GM19463 (cell line): Measurements from ENCODE around the gene FBXO10.

Source experiments
- ATAC-seq: cut with Tn5 transposase; IDR thresholded peaks from one replicate; pipeline ENCODE4 v1.9.1; 2021; ENCODE audit warnings: mild to moderate bottlenecking, moderate library complexity; ENCODE audit not compliant: unreplicated experiment

Gene FBXO10

DNA sequence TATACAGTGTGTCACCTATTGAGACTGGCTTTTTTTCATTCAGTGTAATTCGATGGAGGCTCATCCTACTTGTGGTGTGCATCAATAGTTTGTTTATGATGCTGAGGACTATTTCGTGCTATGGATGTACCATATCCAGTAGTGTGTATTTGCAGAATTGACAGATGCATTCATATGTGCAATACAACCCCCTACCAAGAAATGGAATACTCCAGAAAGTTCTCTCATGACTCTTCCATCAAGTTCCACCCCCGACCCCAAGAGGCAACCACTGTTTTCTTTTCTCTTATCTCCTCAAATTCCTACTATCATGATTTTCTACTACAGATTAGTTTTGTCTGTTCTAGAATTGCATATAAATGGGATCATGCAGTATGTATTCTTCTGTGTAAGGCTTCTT, 21.9 kb downstream of the FBXO10 start:
- no peak for ATAC-seq

DNA sequence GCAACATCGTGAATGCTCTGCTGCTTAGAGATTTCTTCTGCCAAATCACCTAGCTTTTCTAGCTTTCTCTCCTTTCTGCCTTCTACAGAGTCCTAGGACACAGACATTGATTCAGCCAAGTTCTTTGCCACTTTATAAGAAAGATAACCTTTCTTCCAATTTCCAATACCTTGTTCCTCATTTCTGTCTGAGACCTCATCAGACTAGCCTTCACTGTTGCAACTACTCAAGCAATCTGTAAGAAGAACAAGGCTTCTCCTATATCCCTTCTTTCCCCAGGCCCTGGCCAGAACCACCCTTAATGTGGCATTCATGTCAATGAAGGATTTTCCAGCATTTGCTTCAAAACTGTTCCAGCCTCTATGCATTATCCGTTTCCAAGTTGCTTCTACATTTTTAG, 24.3 kb downstream of the FBXO10 start:
- no peak for ATAC-seq

DNA sequence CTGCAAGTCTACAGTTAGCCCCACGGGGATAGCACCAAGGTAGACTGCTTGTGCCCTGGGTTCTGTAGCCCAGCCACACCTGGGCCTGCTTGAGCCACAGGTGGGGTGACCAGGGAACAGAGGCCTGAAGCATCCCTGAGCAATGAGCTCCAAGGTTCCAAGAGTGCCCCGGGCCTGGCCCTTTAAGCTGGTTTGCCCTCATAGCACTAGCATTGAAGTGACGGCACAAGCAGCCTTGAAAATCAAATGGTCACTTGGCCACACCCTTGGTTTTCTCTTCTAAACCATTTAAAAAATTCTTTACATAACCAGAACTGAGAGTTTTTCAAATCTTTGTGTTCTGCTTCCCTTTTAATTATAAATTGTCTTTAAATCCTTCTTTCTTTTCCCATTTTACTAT, 24.7 kb downstream of the FBXO10 start:
- ATAC-seq = no peak

DNA sequence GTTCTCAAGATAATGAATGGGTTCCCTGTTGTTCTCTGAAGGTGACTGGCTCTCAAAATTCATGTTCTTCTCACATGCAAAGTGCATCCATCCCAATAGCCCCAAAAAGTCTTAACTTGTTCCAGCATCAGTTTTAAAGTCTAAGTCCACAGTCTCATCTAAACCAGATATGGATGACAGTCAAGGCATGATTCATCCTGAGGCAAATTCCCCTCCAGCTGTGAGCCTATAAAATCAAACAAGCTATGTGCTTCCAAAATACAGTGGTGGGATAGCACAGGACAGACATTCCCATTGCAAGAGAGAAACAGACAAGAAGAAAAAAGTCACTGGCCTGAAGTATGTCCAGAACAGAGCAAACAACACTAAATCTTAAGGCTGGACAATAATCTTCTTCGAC, 25.4 kb downstream of the FBXO10 start:
- ATAC-seq = no peak

DNA sequence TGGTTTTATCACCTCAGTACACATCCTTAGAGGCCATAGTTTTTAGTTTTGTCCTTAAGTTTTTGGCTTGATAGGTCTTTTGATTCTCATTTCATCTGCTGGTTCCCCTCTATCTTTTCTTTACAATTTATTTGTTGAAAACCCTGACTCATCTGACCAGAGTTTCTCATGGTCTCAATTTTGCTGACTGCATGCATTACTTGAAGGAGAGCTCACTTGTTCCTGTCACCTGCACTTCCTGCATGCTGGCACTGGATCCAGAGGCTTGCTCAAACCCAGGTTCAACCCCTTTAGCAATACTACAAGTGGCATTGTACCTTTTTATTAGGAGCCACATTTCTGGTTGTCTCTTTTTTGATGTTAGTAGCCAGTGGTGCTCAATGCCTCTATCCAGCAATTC, 26.7 kb downstream of the FBXO10 start:
- ATAC-seq = no peak

DNA sequence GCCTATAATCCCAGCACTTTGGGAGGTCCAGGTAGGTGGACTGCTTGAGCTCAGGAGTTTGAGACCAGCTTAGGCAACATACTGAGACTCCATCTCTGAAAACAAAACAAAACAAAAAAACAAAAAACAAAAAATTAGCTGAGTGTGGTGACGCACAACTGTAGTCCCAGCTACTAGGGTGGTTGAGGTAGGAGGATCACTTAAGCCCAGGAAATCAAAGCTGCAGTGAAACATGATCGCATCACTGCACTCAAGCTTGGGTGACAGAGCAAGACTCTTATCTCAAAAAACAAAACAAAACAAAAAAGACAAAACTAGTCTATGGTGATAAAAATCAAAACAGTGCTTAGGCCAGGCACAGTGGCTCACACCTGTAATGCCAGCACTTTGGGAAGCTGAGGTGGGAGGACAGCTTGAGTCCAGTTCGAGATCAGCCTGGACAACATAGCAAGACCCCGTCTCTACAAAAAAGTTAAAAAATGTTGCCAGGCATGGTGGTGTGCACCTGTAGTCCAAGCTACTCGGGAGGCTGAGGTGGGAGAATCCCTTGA, 28.8 kb downstream of the FBXO10 start:
- ATAC-seq = no peak

DNA sequence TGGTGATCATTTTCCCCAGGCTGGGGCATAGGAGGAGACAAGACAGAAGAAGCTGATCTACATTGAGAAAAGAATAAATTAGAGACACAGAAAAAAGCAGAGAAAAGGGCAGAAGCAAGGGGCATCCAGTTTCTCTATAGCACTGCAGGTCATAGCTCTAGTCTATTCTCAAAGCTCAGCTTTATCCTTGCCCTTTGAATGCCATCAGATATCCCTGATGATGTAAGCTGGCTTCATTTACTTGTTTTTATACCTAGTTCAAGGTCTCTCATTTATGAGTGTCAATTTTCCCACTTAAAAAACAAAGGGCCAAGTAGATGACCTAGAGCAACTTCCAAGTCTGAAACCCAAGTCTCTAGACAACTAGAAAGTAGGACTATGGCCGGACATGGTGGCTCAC, 32.7 kb downstream of the FBXO10 start:
- no peak for ATAC-seq

DNA sequence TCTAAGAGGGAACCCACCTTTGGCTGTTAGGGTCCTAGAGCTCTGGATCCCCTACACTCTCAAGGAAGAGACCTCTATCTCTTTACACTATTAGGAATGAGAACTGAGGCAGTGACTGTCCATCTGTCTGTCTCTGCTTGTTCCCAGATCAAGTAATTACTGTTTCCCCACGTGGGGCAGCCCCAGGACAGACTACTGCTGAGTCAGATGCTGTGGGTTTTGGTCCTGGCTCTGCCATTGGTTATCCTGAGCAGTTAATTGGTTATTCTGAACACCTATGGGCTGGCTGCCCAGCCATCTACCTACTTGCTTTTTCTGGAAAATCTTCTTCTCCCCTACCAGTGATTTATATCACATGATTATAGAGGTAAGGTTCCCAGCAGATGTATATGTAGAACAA, 33.3 kb downstream of the FBXO10 start:
- ATAC-seq = no peak

DNA sequence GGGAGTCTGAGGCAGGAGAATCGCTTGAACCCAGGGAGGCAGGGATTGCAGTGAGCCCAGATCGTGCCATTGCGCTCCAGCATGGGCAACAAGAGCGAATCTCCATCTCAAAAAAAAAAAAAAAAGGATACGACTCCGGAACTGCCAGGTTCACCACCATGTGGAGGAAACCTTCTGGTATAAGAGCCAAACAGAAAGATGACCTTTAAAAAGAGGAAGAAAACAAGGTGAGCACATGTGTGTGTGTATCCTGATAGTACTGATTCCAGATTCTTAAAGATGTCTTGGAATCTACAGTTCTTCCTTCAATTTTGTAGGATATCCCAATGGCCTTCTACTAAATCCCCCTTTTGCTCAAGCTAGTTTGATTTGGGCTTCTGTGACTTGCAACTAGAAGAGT, 33.7 kb downstream of the FBXO10 start:
- ATAC-seq = no peak

DNA sequence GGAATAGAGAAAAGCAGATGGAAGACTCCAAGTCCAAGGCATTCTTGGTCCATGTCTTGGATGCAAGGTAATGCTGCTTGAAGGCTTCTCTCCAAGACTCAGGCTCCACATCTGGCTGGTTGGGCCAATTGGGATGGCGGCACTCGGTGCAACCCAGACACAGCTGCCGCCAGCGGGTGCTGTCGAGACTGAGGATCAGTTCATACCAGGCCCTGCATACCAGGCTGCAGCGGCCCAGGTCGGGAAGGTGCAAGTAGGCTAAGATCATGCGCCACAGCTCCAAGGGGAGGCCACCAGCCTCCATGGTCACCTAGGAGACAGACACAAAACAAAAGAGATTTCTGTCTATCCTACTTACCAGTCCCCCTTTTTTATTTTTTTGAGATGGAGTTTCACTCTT, 34.7 kb downstream of the FBXO10 start:
- no peak for ATAC-seq

DNA sequence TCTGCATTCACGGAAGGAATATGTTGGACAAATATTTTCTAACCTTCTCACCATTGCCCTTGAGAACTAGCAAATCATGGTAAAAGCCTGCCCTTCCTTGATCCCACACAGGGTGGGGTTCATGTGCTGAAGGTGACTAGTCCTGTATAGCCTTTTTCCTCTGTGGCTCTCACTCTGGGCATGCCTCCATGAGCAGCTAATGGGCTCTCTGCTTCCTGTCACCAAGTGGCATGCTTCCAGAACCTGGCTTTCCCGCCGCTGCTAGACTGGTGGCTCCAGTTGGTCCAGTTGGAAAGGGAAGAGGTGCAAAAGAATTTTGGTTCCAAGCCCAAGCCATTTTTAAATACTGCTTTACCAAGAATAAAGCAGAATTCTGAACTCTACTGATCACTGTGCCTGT, 35.5 kb downstream of the FBXO10 start:
- ATAC-seq = no peak

DNA sequence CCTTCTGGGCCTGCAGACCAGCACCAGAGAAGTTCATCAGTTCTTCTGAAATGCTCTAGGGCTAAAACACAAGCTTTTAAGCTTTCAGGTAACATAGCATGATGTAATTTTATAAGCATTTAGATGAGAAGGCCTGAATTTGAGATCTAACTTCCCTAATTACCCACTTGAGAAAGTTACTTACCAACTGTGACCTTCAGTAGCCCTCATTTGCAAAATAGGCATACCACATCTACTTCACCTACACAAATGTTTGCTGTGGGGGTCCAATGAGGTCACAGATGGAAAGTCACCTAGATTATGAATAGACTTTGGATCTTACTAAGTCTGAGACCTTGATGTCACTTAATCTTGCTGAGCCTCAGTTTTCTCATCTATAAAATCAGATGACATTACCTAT, 36.5 kb downstream of the FBXO10 start:
- no peak for ATAC-seq

DNA sequence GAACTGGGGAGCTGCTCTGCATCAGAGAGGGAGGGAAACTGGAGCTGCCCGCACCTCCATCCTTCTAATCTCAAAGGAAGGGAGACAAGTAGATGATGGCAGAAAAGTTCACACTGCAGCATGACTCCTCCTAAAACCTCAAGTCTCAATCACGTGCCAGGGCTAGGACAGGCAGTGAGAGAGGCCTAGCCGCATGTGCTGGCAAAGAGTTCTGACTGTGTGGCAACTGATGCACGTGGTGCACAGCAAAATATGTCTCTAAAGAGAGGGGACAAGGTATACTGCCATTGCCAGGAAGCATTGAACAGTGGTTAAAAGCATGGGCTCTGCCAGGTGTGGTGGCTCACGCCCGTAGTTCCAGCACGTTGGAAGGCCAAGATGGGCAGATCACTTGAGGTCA, 38.1 kb downstream of the FBXO10 start:
- ATAC-seq = no peak

DNA sequence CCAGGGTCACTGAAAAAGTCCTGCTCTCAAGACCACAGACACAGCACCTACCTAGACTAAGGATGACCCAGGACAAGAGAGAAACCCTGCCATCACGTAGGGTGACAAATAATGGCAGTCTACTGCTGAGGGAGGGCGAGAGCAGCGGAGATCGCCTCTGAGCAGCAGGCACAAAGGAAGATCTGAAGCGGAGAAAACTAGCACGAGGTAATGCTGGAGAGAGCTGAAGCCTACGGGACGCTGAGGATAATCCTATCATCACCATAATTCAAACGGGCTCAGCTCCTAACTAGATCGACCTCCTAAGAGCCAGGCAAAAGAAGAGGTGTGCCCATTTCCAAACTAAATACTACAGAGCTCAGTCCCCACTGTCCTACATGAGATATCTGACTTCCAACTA, 41.3 kb downstream of the FBXO10 start:
- no peak for ATAC-seq

DNA sequence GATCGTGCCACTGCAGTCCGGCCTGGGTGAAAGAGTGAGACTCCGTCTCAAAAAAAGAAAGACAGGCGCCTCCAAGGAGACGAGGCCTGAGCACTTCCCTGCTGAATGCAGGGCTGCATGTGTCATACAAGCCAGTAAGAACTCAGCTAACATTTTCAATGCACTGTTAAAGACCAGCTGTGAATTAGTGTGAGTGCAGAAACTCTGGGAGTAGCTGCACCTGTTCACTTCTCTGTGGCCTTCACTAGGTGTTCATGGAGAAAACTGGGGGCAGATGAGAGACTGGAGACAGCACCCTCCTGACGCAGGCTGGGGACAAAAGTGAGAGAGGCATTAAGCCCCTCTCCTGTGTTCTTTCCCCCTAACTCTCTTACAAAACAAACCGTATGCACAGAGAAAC, 41.8 kb downstream of the FBXO10 start:
- ATAC-seq = no peak

DNA sequence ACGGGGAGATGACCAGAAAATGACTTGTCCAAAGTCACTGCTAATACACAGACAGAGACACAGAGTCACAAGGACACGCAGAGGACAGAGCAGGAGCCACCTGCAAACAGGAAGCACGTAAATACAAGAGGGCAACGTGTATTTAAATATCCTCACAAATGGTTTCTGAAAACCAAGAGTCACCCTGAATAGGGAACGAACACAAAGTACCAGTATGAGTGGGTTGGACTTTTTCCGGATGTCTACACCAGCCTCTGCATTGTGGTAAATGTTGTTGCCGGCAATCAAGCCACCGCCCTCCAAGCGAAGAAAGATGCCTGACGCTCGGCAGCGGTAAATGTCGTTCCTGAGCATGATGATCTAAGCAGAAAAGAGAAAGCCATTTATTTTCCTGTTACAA, 44.5 kb downstream of the FBXO10 start:
- no peak for ATAC-seq

DNA sequence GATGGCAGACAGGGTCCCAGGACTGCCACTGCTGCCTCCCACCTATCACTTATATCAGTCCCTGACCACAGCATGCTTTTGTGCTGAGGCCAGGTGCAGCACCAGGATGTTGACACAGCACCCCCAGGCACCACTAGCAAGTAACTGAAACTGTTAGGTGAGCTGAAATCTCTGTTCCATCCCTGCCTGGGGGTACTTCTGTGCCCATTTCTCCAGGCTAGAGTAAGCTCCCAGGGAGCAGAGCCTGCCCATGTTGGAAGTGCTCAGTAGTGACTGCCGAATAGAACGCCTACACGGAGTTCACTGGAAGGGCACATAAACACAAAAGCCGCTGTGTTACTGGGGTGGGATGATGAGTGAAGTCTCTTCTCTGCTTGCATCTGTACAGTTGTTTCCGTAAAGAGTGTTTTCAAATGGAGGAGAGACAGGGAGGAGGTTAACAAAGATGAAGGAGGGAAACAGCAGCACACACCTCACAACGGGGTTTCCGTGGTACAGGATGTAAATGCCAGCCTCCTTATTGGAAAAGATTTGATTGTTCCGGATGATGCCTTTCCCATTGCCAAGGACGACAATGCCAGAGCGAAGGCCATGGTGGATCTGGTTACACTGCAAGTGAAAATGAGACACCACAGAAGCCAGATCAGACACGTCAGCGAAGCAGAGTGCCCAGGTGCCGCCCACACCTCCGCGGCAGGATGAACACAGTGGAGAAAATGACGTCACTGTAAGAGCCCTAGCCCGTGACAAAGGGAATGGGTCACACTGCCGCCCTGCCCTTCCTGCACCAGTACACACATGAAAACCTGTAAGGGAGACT, 47.3 kb downstream of the FBXO10 start:
- peak; percentile 90 for ATAC-seq

DNA sequence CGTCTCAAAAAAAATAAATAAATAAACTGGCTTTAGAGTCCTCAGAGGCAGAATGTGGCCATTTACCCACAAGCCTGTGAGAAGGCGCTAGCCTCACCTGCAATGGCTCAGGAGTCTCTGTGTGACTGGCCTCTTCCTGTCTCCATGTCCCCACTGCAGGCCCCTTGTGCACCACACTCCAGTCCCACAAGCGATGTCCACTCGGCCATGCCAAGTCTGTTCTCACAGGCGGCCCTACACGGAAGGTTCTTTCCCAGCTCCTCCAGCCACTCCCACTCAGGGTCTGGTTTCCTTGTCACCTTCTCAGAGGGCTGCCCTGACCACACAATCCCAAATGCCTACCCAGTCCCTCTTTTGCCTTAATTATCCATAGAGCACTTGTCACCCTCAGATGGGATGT, 52.3 kb downstream of the FBXO10 start:
- no peak for ATAC-seq

DNA sequence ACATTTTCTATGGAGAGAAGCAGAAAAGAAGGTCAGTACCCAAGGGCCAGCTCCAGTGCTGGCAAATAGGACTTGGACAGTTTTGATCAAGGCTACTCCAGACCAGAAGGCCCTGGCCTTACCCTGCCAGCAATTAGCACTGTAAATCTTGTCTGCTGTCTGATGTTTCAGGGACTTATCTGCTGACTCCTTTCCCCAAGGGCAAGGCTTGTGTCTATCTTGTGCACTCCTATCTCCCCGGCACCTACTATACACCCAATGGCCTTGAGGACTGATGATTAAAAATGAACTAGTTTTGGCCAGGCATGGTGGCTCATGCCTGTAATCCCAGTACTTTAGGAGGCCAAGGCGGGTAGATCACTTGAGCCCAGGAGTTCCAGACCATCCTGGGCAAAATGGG, 53.2 kb downstream of the FBXO10 start:
- ATAC-seq = no peak

DNA sequence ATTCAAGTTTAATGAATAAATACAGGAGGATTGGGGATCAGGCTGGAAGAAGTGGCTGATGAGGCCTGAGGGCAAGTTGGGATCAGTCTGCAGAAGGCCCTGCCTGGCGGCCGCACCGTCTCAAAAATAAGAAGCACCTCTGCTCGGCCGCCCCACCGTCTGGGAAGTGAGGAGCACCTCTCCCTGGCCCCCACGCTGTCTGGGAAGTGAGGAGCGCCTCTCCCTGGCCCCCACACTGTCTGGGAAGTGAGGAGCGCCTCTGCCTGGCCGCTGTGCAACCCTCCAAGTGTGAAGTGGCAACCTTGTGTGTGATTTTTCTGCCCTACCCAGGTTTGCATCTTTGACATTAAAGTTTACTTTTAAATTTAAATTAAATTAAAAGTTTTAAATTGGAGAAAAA, 55.1 kb downstream of the FBXO10 start:
- ATAC-seq = no peak

DNA sequence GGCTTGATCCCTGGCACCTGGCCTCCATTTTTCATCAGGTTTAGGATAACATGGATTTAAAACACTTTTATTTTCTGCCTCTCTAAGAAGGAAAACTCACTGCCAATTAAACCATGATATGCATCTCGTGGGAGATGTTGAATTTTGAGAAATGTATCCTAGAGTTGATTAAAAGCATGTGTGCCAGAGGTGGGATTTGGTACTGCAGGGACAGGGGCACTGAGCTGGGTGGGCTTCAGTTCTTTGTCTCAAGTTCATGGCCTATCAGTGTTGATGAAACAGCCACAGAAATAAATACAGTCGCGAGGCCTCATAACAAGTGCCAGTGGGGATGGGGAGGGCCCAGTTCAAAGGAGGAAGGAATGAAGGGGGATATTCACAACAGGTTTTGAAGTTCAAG, 55.5 kb downstream of the FBXO10 start:
- no peak for ATAC-seq

DNA sequence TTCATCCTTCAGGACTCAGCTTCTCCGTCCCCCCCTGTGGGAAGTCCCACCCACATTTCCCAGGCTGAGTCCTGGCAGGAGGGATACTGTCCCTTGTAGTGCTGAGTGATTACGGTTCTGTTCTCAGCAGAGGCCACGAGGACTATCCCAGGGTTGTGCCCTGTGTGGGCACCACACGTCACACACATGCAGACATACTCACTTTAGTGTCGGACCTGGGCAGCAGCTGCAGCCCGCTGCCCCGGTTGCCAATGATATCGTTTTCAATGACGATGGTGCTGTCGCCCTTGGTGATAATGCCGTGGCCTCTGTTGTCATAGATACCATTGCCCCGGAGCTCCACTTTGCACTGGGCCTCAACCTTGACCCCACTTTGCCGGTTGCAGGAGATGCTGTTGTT, 58.3 kb downstream of the FBXO10 start:
- no peak for ATAC-seq
